ENCODE data around the gene FIBP. TPM values are rescaled to one million over a fixed set of nuclear protein-coding genes. Genes with fewer than 3 reads are reported as not detected.

The FIBP gene
- total RNA-seq, 1 donor from 2014 or later: 67.4 TPM

DNA sequence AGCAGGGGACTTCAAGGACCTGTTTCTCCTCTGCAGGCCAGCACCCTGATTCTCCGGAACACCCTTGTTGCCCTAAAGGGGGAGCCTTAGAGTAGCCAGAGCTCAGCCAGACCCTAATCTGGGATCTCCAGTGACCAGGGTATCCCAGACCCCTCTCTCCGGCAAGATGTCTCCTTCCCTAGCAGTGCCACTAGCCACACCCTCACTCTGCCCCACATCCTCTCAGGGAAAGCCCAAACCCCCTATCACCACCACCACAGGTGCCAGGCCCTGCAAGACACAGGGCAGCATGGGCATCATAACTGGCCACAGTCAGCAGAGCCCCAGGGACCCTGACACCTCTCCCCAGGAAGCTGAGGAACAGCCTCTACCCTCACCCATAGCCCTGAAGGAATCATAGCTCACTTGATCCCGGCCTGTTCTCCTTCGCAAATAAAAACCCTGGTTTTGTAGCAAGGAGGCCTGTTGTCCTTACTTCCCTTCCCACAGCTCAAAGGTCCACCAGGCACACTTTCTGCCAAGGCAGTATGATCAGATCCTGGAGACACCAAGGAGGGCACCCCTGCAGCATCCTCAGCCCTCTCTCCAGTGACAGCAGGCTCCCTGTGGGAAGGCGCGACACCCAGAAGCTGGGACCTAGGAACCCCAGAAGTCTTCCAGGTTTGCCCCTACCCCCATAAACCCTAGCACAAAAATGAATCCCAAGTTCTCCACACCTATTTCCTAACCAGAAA, 34.9 kb downstream of the FIBP start:
- Mint-ChIP-seq H3K4me1 (ENCODE audit: low read depth, unreplicated experiment) (peaks cover 44% of the 10 kb centered on the region), H3K4me3 (ENCODE audit: unreplicated experiment) (peak overlapping the region; percentile 82), H3K27ac (ENCODE audit: unreplicated experiment) (peak overlapping the region; percentile 73), H3K9me3 (ENCODE audit: unreplicated experiment) (no peaks in the 10 kb centered on the region), H3K36me3 (ENCODE audit: low read depth, unreplicated experiment) (peaks cover 43% of the 10 kb centered on the region), H3K27me3 (ENCODE audit: low read depth, unreplicated experiment) (no peaks in the 10 kb centered on the region)
- no peak for TF ChIP-seq EZH2 (IDR thresholded peaks at IDR 0.05; ENCODE audit: insufficient read depth, low read length)
- TF ChIP-seq, protein P1, sequence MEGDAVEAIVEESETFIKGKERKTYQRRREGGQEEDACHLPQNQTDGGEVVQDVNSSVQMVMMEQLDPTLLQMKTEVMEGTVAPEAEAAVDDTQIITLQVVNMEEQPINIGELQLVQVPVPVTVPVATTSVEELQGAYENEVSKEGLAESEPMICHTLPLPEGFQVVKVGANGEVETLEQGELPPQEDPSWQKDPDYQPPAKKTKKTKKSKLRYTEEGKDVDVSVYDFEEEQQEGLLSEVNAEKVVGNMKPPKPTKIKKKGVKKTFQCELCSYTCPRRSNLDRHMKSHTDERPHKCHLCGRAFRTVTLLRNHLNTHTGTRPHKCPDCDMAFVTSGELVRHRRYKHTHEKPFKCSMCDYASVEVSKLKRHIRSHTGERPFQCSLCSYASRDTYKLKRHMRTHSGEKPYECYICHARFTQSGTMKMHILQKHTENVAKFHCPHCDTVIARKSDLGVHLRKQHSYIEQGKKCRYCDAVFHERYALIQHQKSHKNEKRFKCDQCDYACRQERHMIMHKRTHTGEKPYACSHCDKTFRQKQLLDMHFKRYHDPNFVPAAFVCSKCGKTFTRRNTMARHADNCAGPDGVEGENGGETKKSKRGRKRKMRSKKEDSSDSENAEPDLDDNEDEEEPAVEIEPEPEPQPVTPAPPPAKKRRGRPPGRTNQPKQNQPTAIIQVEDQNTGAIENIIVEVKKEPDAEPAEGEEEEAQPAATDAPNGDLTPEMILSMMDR (IDR thresholded peaks at IDR 0.05; ENCODE audit: insufficient read depth, low read depth, low read length): no peak
- Histone ChIP-seq H2AFZ (ENCODE audit: low read depth, low read length) (no peak overlapping the region), H3K9me3 (ENCODE audit: insufficient read depth, low read depth, low read length) (no peaks in the 10 kb centered on the region), H3K4me2 (ENCODE audit: low read length) (no peak overlapping the region), H4K20me1 (ENCODE audit: insufficient read depth, low read length) (peaks cover 72% of the 10 kb centered on the region), H3K79me2 (ENCODE audit: insufficient read depth, low read length) (peaks cover 52% of the 10 kb centered on the region), H3K4me3 (ENCODE audit: insufficient read depth, low read depth, low read length) (no peak overlapping the region), H3K9ac (ENCODE audit: low read length) (no peak overlapping the region), H3K27me3 (ENCODE audit: insufficient read depth, low read length) (no peaks in the 10 kb centered on the region), H3K4me1 (ENCODE audit: insufficient read depth, low read length) (peaks cover 15% of the 10 kb centered on the region), H3K27ac (ENCODE audit: low read depth, low read length) (no peak overlapping the region), H3K36me3 (ENCODE audit: insufficient read depth, low read length) (peaks cover 37% of the 10 kb centered on the region)
- no peak for FAIRE-seq
- DNase-seq (ENCODE audit: low read depth): no peak

DNA sequence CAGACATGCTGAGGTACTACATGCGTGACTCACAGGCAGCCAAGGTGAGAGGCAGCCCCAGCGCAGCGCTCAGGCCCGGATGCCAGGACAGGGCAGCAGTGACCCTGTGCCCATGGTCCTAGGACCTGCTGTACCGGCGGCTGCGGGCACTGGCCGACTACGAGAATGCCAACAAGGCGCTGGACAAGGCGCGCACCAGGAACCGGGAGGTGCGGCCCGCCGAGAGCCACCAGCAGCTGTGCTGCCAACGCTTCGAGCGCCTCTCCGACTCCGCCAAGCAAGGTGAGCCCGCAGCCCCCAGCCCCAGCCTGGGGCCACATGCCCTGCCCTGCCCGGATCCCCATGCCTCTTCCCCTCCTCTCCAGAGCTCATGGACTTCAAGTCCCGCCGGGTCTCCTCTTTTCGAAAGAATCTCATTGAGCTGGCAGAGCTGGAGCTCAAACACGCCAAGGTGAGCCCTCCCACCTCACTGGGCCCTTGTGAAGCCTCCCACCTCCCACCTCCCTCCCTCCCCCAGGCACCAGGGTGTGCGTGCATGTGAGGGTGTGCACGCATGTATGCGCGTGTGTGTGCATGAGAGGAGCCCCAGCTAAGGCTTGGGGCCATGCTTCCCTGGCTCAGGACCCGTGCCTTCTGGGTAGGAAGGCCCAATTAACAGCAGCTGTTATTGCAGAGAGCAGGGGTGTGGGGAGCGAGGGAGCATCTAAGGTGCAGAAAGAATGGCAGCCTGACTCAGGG, 35.6 kb downstream of the FIBP start:
- H3K4me2 ChIP-seq (ENCODE audit: low read length): no peak overlapping the region
- H3K79me2 ChIP-seq (ENCODE audit: insufficient read depth, low read length): peaks cover 48% of the 10 kb centered on the region
- H3K9ac ChIP-seq (ENCODE audit: low read length): no peak overlapping the region
- no peak overlapping the region for H3K27ac ChIP-seq (ENCODE audit: low read depth, low read length)
- no peak overlapping the region for H3K4me3 ChIP-seq (ENCODE audit: insufficient read depth, low read depth, low read length)
- TF ChIP-seq, protein P1 (IDR thresholded peaks at IDR 0.05; ENCODE audit: insufficient read depth, low read depth, low read length): no peak
- no peak for TF ChIP-seq EZH2 (IDR thresholded peaks at IDR 0.05; ENCODE audit: insufficient read depth, low read length)
- FAIRE-seq (no peak), DNase-seq (ENCODE audit: low read depth) (no peak)
- H3K9me3 ChIP-seq (ENCODE audit: insufficient read depth, low read depth, low read length): no peaks in the 10 kb centered on the region
- Mint-ChIP-seq H3K27me3 (ENCODE audit: low read depth, unreplicated experiment) (peaks cover 4% of the 10 kb centered on the region), H3K27ac (ENCODE audit: unreplicated experiment) (peak overlapping the region; percentile 88), H3K4me1 (ENCODE audit: low read depth, unreplicated experiment) (peaks cover 44% of the 10 kb centered on the region), H3K4me3 (ENCODE audit: unreplicated experiment) (peak overlapping the region; percentile 20), H3K9me3 (ENCODE audit: unreplicated experiment) (no peaks in the 10 kb centered on the region), H3K36me3 (ENCODE audit: low read depth, unreplicated experiment) (peaks cover 43% of the 10 kb centered on the region)
- H4K20me1 ChIP-seq (ENCODE audit: insufficient read depth, low read length): peaks cover 72% of the 10 kb centered on the region
- H3K4me1 ChIP-seq (ENCODE audit: insufficient read depth, low read length): peaks cover 13% of the 10 kb centered on the region
- H3K27me3 ChIP-seq (ENCODE audit: insufficient read depth, low read length): no peaks in the 10 kb centered on the region
- H2AFZ ChIP-seq (ENCODE audit: low read depth, low read length): no peak overlapping the region
- peaks cover 37% of the 10 kb centered on the region for H3K36me3 ChIP-seq (ENCODE audit: insufficient read depth, low read length)
